HG03354 (cell line): Measurements from ENCODE around the gene TTLL8.
A peak's percentile ranks its signal among the peaks of the same experiment; 100 is the strongest.

Experiments
- ATAC-seq: cut with Tn5 transposase; IDR thresholded peaks from one replicate; pipeline ENCODE4 v1.9.1; 2021; ENCODE audit warnings: mild to moderate bottlenecking; ENCODE audit not compliant: unreplicated experiment, poor library complexity, severe bottlenecking

The TTLL8 gene

GRCh38 chr22:49971232-49972162 is 86.6 kb downstream of the TTLL8 start:
- peak; percentile 19 for ATAC-seq

DNA sequence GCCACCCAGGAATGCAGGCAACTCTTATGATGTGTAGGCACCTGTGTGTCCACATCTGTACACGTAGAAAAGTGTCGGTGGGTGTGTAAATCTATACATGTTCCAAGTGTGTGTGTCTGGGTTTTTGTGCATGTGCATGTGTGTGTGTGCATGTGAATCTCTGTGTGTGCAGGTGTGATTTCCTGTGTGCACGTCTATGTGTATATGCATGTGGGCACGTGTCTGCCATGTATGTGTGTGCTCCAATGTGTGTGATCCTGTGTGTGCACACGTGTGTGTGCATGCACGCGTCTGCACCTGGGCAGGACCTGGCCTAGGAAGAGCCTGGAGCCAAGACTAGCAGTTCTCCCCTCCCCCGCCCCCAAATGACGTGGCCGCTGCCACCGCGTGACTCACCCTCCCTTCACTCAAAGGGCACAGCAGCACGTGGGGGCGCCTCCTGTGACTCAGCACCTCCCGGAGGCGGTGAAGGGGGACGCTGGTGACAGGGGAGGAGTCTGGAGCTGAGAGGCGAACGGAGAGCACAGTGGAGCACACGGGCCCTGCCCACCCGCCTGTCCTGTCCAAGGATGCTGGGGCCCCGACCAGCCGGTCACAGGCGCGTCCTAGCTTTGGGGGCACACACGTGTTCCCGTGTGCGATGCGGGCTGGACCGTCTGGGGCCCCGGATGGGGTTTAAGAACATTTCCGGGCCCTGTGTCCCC is 87.4 kb downstream of the TTLL8 start:
- peak; percentile 73 for ATAC-seq

DNA sequence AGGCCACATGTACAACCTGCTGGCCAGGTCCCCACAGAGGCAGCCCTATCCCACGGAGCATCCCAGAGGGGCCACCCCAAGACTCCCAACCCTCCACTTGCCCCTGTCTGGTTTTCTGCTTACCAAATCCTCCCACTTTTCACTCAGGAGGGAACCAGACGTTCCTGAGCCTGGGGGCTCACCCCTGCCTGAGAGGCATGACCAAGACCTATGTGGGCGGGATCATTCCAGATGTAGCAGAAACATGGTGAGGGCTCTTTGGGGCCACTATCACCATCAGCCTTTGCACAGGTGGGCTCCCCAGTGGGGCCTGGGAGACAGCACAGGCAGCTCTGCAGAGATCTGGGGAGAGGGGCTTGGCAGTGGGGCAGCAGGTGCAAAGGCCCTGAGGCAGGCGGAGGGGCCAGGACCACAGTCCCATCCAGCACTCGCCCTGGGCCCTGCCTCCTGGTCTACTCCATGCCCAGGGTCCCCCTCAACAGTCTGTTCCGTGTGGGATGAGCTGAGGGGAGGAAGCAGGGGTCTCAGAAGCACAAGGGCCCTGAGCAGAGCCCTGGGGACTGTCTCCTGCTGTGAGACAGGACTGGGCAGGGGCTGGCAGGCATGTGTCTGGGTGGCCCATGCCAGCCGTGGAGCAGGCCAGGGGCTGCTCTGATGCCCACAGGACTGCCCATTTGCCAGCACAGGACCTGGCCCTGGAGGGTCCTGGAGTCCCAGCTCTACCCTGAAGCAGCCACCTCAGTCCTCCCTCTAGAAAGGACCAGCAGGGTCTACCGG is 88.2 kb downstream of the TTLL8 start:
- ATAC-seq = no peak

GRCh38 chr22:49968831-49969661 is 89.1 kb downstream of the TTLL8 start:
- ATAC-seq = no peak
